GM19395 (cell line): ENCODE results near the gene ATL3.
"Not testable (repeated sequence)": the region's sequence is repeated elsewhere in the genome, so short reads cannot be mapped to it uniquely, and the experiment has no call there.

ENCODE experiments used
- ATAC-seq: cut with Tn5 transposase; IDR thresholded peaks from one replicate; pipeline ENCODE4 v1.9.1; 2021; ENCODE audit warnings: mild to moderate bottlenecking, moderate library complexity; ENCODE audit not compliant: unreplicated experiment

Gene ATL3

GRCh38 chr11:63681321-63682065 lies 10.3 kb upstream of the ATL3 start, which contains the start of gene RTN3:
Gene RTN3, plus strand, starts transcription at chr11:63681500. Its CDS starts 137 bp downstream, at chr11:63681637.
- ATAC-seq: peak; percentile 86

GRCh38 chr11:63680834-63681320 lies 9.7 kb upstream of the ATL3 start:
- ATAC-seq: no peak

DNA sequence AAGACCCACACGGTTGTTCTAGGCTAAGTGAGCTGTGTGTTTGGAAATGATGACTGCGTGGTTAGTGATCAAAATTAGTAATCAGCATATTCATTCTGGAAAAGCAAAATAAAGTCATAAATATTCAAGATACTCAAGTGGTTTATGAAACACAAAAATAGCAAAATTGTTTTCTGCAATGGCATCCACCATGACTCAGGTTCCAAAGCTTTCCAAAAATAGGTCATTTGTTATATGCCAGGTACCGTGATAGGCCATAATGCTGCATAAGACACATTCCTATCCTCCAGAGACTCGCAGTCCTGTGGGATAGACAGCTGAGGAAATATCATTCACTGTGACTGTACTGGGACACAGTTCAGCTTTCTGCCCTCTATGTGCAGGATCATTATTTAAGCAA lies 2.4 kb upstream of the ATL3 start:
- ATAC-seq: no peak

- no peak for ATAC-seq
Observed at GRCh38 chr11:63672936-63673539, 1.9 kb upstream of the ATL3 start.

GRCh38 chr11:63672156-63672463 lies 934 bp upstream of the ATL3 start:
- no peak for ATAC-seq

DNA sequence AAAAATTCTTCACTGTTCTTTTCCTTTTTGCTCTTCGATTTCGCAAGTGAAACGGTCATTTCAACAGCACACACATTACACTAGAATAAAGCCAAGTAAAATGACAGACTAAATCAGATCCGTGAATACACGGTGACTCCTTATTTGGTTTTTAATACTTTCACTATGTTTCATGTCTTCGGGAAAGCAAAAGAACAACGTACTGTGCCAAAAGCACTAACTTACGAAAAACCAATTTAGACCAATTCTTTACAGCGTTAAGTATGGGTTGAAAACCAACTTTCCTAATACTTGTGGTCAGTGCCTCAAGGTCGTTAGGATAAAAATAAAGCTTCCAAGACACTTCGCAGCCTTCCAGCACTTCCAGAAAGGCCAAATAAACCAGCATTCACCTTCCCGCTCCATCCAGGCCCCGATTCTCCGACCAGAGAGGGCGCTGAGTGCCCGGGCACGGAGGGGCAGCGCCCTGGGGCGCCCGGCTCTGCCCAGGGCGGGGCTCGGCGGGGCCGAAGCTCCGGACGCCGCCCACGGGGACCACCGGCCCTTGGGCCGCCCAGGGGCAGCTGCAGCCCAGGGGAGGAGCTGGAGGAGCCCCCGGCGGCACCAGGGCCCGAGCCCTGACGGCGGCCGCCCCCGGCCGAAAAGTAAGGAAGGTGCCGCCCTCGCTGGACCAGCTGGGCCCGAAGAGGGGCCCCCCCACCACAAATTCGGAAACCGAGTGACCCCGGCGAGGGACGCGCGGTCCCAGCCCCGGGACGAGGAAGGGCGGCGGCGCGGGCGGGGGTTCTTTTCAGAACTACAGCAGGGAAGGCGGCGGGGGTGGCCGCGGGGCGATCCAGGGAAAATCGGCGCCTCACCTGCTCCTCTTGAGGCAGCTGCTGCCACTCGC lies 499 bp downstream of the ATL3 start:
- peak; percentile 27 for ATAC-seq

DNA sequence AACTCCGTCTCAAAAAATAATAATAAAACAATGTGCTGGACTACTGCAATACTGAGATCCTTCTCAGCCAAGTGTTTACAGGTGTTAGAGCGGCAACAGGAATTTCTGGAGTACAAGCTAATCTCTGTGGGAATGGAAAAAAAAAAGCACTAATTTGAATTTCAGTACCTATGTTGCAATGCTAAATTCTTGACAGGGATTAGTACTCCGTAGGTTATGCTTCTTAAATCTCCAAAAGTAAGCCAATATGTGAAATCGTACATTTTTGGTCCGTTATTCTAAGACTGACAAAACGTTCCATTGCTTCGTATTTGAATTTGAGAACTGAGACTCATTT lies 1.1 kb downstream of the ATL3 start:
- ATAC-seq: no peak

DNA sequence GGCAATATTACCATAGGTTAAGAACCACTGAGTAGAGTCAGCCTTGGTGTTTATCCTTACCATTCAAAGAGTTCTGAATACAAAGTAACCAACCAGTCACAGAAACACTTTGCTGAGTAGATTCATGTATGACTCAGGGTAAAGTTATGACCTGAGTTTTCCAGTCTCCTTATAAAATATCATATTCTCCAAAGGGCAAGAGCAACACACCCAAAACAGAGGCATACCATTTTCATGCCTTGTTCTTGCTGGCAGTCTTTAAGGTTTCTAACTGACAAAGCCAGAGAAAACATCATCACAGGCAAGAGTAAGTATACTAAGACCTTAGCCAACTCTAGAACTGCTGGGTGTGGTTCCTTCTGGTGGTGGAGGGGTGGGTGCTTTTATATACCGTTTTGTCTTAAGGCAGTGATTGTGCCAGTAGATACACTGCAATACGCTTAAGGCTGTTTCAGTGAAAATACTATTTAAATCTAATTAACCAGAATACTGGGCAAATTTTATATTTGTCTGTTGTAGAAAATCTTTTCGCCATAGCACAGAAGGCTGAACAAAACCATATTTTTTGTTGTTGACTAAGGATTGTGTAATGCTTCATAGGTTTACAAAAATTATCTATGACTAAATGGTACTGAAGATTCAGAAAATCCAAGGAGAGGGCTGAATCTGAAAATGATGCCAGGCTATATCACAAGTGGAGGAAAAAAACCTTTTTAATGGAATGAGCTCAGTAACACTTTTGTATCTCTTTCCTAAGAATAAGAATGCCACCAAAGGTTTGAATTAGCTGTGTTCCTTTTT lies 3.0 kb downstream of the ATL3 start:
- no peak for ATAC-seq

- ATAC-seq: no peak
Observed at GRCh38 chr11:63666874-63667273, 4.3 kb downstream of the ATL3 start.

- no peak for ATAC-seq
Observed at GRCh38 chr11:63663809-63664208, 7.4 kb downstream of the ATL3 start.

DNA sequence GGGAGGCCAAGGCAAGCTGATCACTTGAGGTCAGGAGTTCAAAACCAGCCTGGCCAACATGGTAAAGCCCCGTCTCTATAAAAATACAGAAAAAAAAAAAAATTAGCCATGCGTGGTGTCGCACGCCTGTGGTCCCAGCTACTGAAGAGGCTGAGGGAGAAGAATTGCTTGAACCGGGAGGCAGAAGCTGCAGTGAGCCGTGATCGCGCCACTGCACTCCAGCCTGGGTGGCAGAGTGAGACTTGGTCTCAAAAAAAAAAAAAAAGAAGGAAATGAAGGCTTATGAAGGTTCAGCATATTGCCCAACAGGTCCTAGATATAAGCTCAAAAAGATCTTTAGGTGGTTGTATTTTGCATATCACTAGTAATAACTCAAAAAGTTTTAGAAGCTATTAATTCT lies 10.2 kb downstream of the ATL3 start:
- no peak for ATAC-seq

DNA sequence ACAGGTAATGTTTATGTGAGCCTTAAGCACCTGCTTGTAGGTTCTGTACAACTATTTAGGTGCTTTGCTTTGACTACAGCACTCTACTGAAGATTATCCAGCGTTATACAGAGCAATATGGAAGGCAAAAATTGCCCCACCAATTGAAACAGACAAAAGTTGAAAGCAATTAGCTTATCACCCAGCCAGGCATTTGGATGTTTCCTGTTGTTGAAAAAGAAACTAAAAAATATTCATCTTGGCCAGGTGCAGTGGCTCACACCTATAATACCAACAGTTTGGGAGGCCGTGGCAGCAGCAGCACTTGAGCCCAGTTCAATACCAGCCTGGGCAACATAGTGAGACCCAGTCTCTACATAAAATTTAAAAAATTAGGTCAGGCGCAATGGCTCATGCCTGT lies 18.5 kb downstream of the ATL3 start:
- no peak for ATAC-seq

DNA sequence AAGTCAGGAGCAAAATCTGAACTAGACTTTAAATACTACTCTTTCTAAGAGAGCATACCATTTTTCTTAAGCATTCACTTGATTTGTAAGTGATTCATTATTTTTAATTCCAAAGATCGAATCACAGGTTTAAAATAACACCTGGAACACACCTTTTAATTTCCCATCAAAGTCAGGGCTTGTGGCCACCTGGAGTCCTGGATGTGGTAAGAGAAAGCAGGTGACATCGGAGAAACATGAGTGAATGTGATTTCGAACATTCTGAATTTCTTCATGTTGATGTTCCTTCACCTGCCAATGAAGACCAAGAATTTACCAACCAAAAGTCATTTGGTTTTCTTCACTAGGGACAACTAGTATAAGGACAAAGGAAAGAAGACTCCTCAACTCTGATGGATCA lies 28.0 kb downstream of the ATL3 start:
- no peak for ATAC-seq

- ATAC-seq: no peak
Observed at GRCh38 chr11:63641727-63642126, 29.4 kb downstream of the ATL3 start.

DNA sequence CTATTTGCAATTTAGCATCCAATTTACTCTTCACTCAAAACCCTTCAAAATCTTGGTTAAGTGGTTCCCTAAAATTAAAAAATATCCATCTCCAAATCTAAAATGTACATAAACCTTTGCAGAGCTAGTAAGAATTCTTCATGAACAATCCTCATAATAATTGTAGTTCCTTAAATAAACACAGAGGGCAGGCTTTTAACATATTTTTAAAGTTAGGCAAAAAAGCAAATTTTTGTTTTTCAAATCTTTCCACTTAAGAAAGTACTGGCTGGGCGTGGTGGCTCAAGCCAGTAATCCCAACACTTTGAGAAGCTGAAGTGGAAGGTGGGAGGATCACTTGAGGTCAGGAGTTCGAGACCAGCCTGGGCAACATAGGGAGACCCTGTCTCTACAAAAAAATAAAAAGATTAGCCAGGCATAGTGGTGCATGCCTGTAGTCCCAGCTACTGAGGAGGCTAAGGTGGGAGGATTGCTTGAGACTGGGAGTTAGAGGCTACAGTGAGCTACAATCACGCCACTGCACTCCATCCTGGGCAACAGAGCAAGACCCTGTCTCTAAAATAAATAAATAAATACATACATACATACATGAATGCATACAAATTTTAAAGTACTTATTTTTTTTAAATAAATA lies 31.9 kb downstream of the ATL3 start:
- ATAC-seq: no peak

- ATAC-seq: not testable (repeated sequence)
Observed at GRCh38 chr11:63638436-63638835, 32.7 kb downstream of the ATL3 start.

DNA sequence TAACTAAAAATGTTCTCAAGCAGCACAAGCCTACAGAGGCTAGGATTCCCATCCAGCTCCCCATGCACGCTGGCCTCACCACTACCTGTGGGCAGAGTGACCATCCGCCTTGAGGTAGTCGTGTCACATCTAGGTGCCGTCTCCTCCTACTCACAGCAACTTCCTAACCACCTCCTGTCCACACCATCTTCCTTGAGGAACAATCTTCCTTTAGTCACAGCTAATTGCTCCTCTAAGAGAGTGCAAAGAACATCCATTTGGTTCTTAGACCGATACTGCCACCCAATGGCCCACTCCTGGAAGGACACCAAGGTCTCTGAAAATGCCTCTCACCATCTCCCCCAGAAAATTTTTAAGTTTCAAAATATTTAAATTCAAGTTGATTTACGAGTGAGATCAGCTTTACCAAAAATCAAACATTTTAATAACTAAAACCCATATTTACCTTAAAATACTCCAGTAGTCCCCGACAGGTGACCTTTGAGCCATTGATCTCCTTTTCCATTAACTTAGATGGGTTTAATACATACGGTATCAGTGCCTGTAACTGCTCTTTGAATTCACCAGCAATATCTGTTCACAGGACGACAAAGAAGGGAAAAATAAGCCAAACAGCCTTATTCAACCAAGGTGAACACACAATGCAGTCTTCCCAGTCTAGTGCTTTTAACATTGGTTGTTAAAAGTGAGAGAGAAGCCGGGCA lies 35.3 kb downstream of the ATL3 start:
- ATAC-seq: no peak

GRCh38 chr11:63629426-63629825 lies 41.8 kb downstream of the ATL3 start:
- ATAC-seq: no peak

GRCh38 chr11:63623513-63624140 lies 47.5 kb downstream of the ATL3 start:
- no peak for ATAC-seq
